HepG2 (cell line): Measurements from ENCODE around the gene NR1H3. TPM values are rescaled to one million over a fixed set of nuclear protein-coding genes. Genes with fewer than 3 reads are reported as not detected.

Source experiments
- ARHGAP35 ChIP-seq: sonication (generic); formaldehyde crosslinking; IDR thresholded peaks from 2 replicates; pipeline ENCODE4 v1.9.0; 2022; ENCODE audit warnings: mild to moderate bottlenecking, inconsistent platforms, moderate library complexity, missing genetic modification reagents, borderline replicate concordance
- CHCHD3 ChIP-seq: sonication (generic); formaldehyde crosslinking; IDR thresholded peaks from 2 replicates; pipeline ENCODE4 v1.8.0; 2022; ENCODE audit warnings: mild to moderate bottlenecking, missing genetic modification reagents, moderate library complexity
- EED ChIP-seq: sonication (generic); formaldehyde crosslinking; IDR thresholded peaks from 2 replicates; pipeline ENCODE4 v1.5.0; 2020; ENCODE audit warnings: mild to moderate bottlenecking, missing genetic modification reagents
- FLYWCH1 ChIP-seq: sonication (generic); formaldehyde crosslinking; IDR thresholded peaks from 2 replicates; pipeline ENCODE4 v1.8.1; 2023; ENCODE audit warnings: mild to moderate bottlenecking, missing genetic modification reagents
- GTF3A ChIP-seq: sonication (generic); formaldehyde crosslinking; conservative IDR thresholded peaks from 2 replicates; pipeline ENCODE4 v1.4.0; 2020; ENCODE audit warnings: mild to moderate bottlenecking, missing genetic modification reagents
- KDM2A ChIP-seq: sonication (generic); formaldehyde crosslinking; IDR thresholded peaks from 2 replicates; pipeline ENCODE4 v1.4.0; 2020; ENCODE audit warnings: low read depth, missing genetic modification reagents, borderline replicate concordance
- KDM6A ChIP-seq: IDR thresholded peaks from 2 replicates; pipeline ENCODE4 v1.6.1; 2016; ENCODE audit warnings: low read depth
- MTA1 ChIP-seq: sonication (generic); formaldehyde crosslinking; IDR thresholded peaks from 2 replicates; pipeline ENCODE4 v1.4.0; 2020; ENCODE audit warnings: missing genetic modification reagents, mild to moderate bottlenecking, borderline replicate concordance
- MZF1 ChIP-seq: sonication (generic); formaldehyde crosslinking; IDR thresholded peaks from 2 replicates; pipeline ENCODE4 v1.8.1; 2023; ENCODE audit warnings: mild to moderate bottlenecking, missing genetic modification reagents, borderline replicate concordance
- NCOR1 ChIP-seq: fragments of 200-600 bp; sonication (generic); IDR thresholded peaks from 2 replicates; pipeline ENCODE4 v1.7.0; 2017; ENCODE audit warnings: antibody characterized with exemption, low read length, borderline replicate concordance
- PCBP2 ChIP-seq: fragments of 200-400 bp; formaldehyde crosslinking; optimal IDR thresholded peaks from 2 replicates; pipeline ENCODE3; 2018; ENCODE audit warnings: low read length, low read depth; ENCODE audit not compliant: poor library complexity, severe bottlenecking
- RORA ChIP-seq: sonication (generic); formaldehyde crosslinking; IDR thresholded peaks from 2 replicates; pipeline ENCODE4 v1.5.0; 2020; ENCODE audit warnings: mild to moderate bottlenecking, missing genetic modification reagents, moderate library complexity
- SNRNP70 ChIP-seq: fragments of 200-400 bp; formaldehyde crosslinking; IDR thresholded peaks from 2 replicates; pipeline ENCODE4 v1.6.1; 2017; ENCODE audit warnings: mild to moderate bottlenecking, low read depth, low read length, moderate library complexity
- SRSF1 ChIP-seq: fragments of 200-400 bp; formaldehyde crosslinking; optimal IDR thresholded peaks from 2 replicates; pipeline ENCODE3; 2017; ENCODE audit warnings: mild to moderate bottlenecking, low read depth, low read length, moderate library complexity
- ZNF335 ChIP-seq: sonication (generic); formaldehyde crosslinking; IDR thresholded peaks from 2 replicates; pipeline ENCODE4 v1.4.0; 2020; ENCODE audit warnings: missing genetic modification reagents
- ZNF44 ChIP-seq: sonication (generic); formaldehyde crosslinking; IDR thresholded peaks from 2 replicates; pipeline ENCODE4 v1.5.1; 2020; ENCODE audit warnings: mild to moderate bottlenecking, missing genetic modification reagents
- ZNF605 ChIP-seq: sonication (generic); formaldehyde crosslinking; IDR thresholded peaks from 2 replicates; pipeline ENCODE4 v1.8.0; 2022; ENCODE audit warnings: mild to moderate bottlenecking, missing genetic modification reagents
- polyA plus RNA-seq, 8 experiments: library from polyadenylated mRNA; depleted of rRNA in 3 of 8; stranded (reverse) in 7 of 8; unstranded in 1 of 8; fragments of >200 nt; fragmentation: Illumina TruSeq in 4 of 8; extraction: Trizol in 4 of 8; gene quantifications; 2 replicates each; pipeline versions ENCODE4 v1.2.1 to v1.2.3, GENCODE V29; 2011 to 2016; ENCODE audit warnings: low read depth in 4 of 8, missing spikeins in 1 of 8, mixed read lengths in 1 of 8; ENCODE audit not compliant: insufficient read depth in 1 of 8
- total RNA-seq, 5 experiments: library from RNA; depleted of rRNA; stranded (reverse); fragments of >200 nt; fragmentation: Illumina TruSeq; extraction: Trizol; gene quantifications; 2 replicates each; pipeline ENCODE4 v1.2.3, GENCODE V29; 2016; ENCODE audit warnings: low read depth in 1 of 5
- TF ChIP-seq, protein P1 (sequence below), 2 experiments: sonication (generic) in 1 of 2; formaldehyde crosslinking in 1 of 2; IDR thresholded peaks; 2 replicates each; pipeline versions ENCODE4 v1.6.1 to v1.9.0; 2014 to 2022; ENCODE audit warnings: antibody characterized with exemption in 1 of 2, borderline replicate concordance in 1 of 2, inconsistent platforms in 1 of 2, low read depth in 1 of 2, missing genetic modification reagents in 1 of 2
- TF ChIP-seq, protein P2 (sequence below): sonication (generic); formaldehyde crosslinking; IDR thresholded peaks from 2 replicates; pipeline ENCODE4 v1.4.0; 2020; ENCODE audit warnings: missing genetic modification reagents

NR1H3 gene
- total and polyA plus RNA-seq, 2 of the 13 experiments (the other 11 are each of a cell fraction or from before 2014, with no cell fraction given): 41.8 to 102 TPM

- no peak for TF ChIP-seq SNRNP70
- no peak for TF ChIP-seq NCOR1
- TF ChIP-seq, protein P1, sequence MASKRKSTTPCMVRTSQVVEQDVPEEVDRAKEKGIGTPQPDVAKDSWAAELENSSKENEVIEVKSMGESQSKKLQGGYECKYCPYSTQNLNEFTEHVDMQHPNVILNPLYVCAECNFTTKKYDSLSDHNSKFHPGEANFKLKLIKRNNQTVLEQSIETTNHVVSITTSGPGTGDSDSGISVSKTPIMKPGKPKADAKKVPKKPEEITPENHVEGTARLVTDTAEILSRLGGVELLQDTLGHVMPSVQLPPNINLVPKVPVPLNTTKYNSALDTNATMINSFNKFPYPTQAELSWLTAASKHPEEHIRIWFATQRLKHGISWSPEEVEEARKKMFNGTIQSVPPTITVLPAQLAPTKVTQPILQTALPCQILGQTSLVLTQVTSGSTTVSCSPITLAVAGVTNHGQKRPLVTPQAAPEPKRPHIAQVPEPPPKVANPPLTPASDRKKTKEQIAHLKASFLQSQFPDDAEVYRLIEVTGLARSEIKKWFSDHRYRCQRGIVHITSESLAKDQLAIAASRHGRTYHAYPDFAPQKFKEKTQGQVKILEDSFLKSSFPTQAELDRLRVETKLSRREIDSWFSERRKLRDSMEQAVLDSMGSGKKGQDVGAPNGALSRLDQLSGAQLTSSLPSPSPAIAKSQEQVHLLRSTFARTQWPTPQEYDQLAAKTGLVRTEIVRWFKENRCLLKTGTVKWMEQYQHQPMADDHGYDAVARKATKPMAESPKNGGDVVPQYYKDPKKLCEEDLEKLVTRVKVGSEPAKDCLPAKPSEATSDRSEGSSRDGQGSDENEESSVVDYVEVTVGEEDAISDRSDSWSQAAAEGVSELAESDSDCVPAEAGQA (IDR thresholded peaks at IDR 0.05; ENCODE audit: low read depth): no peak
- TF ChIP-seq, protein P1 (CRISPR knock-in tag; IDR thresholded peaks at IDR 0.05; ENCODE audit: borderline replicate concordance): no peak
- TF ChIP-seq ZNF605: no peak
- TF ChIP-seq PCBP2: no peak
- TF ChIP-seq EED (CRISPR knock-in tag): no peak
- peak; percentile 54 for TF ChIP-seq SRSF1
- TF ChIP-seq ZNF44 (CRISPR knock-in tag): no peak
- no peak for TF ChIP-seq CHCHD3 (CRISPR knock-in tag)
- 0 out of 2 replicates have a peak, but pooled peaks have one; percentile 16 for TF ChIP-seq KDM6A (CRISPR knock-in tag)
- TF ChIP-seq, protein P2, sequence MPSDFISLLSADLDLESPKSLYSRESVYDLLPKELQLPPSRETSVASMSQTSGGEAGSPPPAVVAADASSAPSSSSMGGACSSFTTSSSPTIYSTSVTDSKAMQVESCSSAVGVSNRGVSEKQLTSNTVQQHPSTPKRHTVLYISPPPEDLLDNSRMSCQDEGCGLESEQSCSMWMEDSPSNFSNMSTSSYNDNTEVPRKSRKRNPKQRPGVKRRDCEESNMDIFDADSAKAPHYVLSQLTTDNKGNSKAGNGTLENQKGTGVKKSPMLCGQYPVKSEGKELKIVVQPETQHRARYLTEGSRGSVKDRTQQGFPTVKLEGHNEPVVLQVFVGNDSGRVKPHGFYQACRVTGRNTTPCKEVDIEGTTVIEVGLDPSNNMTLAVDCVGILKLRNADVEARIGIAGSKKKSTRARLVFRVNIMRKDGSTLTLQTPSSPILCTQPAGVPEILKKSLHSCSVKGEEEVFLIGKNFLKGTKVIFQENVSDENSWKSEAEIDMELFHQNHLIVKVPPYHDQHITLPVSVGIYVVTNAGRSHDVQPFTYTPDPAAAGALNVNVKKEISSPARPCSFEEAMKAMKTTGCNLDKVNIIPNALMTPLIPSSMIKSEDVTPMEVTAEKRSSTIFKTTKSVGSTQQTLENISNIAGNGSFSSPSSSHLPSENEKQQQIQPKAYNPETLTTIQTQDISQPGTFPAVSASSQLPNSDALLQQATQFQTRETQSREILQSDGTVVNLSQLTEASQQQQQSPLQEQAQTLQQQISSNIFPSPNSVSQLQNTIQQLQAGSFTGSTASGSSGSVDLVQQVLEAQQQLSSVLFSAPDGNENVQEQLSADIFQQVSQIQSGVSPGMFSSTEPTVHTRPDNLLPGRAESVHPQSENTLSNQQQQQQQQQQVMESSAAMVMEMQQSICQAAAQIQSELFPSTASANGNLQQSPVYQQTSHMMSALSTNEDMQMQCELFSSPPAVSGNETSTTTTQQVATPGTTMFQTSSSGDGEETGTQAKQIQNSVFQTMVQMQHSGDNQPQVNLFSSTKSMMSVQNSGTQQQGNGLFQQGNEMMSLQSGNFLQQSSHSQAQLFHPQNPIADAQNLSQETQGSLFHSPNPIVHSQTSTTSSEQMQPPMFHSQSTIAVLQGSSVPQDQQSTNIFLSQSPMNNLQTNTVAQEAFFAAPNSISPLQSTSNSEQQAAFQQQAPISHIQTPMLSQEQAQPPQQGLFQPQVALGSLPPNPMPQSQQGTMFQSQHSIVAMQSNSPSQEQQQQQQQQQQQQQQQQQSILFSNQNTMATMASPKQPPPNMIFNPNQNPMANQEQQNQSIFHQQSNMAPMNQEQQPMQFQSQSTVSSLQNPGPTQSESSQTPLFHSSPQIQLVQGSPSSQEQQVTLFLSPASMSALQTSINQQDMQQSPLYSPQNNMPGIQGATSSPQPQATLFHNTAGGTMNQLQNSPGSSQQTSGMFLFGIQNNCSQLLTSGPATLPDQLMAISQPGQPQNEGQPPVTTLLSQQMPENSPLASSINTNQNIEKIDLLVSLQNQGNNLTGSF: no peak
- no peak; the same call in 1 of the 2 replicates for TF ChIP-seq ZNF335
- TF ChIP-seq MTA1: peak; percentile 75; the same call in 1 of the 2 replicates
- TF ChIP-seq ARHGAP35 (CRISPR knock-in tag): no peak
- TF ChIP-seq FLYWCH1 (CRISPR knock-in tag): no peak
- no peak for TF ChIP-seq MZF1 (CRISPR knock-in tag)
- no peak for TF ChIP-seq RORA (CRISPR knock-in tag)
- no peak for TF ChIP-seq KDM2A (CRISPR knock-in tag)
- no peak for TF ChIP-seq GTF3A (CRISPR knock-in tag)
Measured at GRCh38 chr11:47213950-47214565, 43.7 kb upstream of the NR1H3 start (continued).
